PFSK-1 (cell line): Measurements from ENCODE around the gene CYLD.

ENCODE experiments used
- FOXP2 ChIP-seq: optimal IDR thresholded peaks from 2 replicates; pipeline ENCODE3; 2011; ENCODE audit warnings: borderline replicate concordance, control low read depth, inconsistent platforms; ENCODE audit not compliant: insufficient read depth; ENCODE audit errors: extremely low read length, extremely low read depth
- POLR2AphosphoS5 ChIP-seq: IDR thresholded peaks from 2 replicates; pipeline ENCODE4 v1.6.1; 2012; ENCODE audit warnings: low read depth, mild to moderate bottlenecking, control low read depth, low read length, moderate library complexity
- REST ChIP-seq, 2 experiments: IDR thresholded peaks; 2 replicates each; pipeline versions ENCODE4 v1.6.1 to v1.8.0; 2011 to 2012; ENCODE audit warnings: low read depth in 2 of 2, low read length in 2 of 2, control low read depth in 1 of 2, inconsistent platforms in 1 of 2, mild to moderate bottlenecking in 1 of 2, moderate library complexity in 1 of 2; ENCODE audit not compliant: insufficient read depth in 1 of 2
- SIN3A ChIP-seq: IDR thresholded peaks from 2 replicates; pipeline ENCODE4 v1.6.1; 2012; ENCODE audit warnings: mild to moderate bottlenecking, low read length, moderate library complexity, borderline replicate concordance; ENCODE audit not compliant: insufficient read depth
- TAF1 ChIP-seq: IDR thresholded peaks from 2 replicates; pipeline ENCODE4 v1.6.1; 2012; ENCODE audit warnings: low read length, control low read depth, borderline replicate concordance; ENCODE audit not compliant: insufficient read depth

The CYLD gene

GRCh38 chr16:50708373-50709060 lies 33.4 kb upstream of the CYLD start:
- no peak for TF ChIP-seq REST (IDR thresholded peaks at IDR 0.05; ENCODE audit: insufficient read depth in 1 of 2, low read depth in 2 of 2, low read length in 2 of 2)
- TF ChIP-seq TAF1, result no peak
- no peak for TF ChIP-seq SIN3A
- TF ChIP-seq FOXP2, result no peak
- no peak for TF ChIP-seq POLR2AphosphoS5

GRCh38 chr16:50709061-50709684 lies 32.7 kb upstream of the CYLD start:
- TF ChIP-seq SIN3A, result no peak

- TF ChIP-seq REST (IDR thresholded peaks at IDR 0.05; ENCODE audit: insufficient read depth in 1 of 2, low read depth in 2 of 2, low read length in 2 of 2) (no peak), FOXP2 (no peak), POLR2AphosphoS5 (no peak), TAF1 (no peak), SIN3A (no peak)
Measured at GRCh38 chr16:50709980-50710379, 31.9 kb upstream of the CYLD start.

GRCh38 chr16:50711040-50711439 lies 30.8 kb upstream of the CYLD start:
- TF ChIP-seq SIN3A (no peak), REST (IDR thresholded peaks at IDR 0.05; ENCODE audit: insufficient read depth in 1 of 2, low read depth in 2 of 2, low read length in 2 of 2) (no peak), POLR2AphosphoS5 (no peak), TAF1 (no peak), FOXP2 (no peak)

- no peak for TF ChIP-seq FOXP2
- no peak for TF ChIP-seq REST (IDR thresholded peaks at IDR 0.05; ENCODE audit: insufficient read depth in 1 of 2, low read depth in 2 of 2, low read length in 2 of 2)
- TF ChIP-seq POLR2AphosphoS5, result no peak
- TF ChIP-seq SIN3A, result no peak
- no peak for TF ChIP-seq TAF1
Measured at GRCh38 chr16:50711862-50712559, 29.9 kb upstream of the CYLD start.
